ENCODE measurements around the gene TMC6. TPM values are rescaled to one million over a fixed set of nuclear protein-coding genes. Genes with fewer than 3 reads are reported as not detected.

Gene TMC6
- total and polyA plus RNA-seq, 4 donors, result 75.7 to 166 (median 98.9) TPM

DNA sequence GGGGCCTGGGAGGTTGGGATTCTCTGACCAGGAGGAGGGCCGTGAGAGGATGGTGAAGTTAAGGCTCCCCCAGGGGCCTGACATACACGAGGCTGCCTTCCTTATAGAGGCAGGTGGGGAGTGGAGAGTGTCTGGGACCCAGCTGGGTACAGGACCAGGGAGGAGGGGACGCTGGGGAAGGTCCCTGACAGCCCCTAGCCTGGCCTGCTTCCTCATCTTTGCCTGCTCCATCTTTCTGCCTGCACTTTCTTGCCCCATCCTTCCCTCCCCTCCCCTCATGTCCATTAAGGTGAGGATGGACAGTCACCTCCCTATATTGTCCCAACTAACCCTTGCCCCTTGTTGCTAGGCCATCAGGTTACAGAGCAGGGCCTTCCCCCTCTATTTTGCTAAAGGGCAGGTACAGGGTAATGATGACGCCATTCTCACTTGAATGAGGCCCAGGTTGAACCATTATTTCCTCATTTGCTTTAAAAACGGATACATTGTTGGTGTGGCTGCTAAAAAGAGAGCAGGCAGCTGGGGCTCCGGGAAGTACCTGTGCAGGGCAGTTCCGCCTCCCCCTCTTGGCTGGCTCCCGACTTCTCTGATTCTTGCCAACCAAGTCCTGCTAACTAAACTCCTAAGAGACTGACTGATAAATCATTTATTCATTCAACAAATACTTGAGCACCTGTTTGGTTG, 18.9 kb upstream of the TMC6 start:
- 29 to 59% methylated on average over 8 of the region's 8 CpGs for WGBS, 2 donors

DNA sequence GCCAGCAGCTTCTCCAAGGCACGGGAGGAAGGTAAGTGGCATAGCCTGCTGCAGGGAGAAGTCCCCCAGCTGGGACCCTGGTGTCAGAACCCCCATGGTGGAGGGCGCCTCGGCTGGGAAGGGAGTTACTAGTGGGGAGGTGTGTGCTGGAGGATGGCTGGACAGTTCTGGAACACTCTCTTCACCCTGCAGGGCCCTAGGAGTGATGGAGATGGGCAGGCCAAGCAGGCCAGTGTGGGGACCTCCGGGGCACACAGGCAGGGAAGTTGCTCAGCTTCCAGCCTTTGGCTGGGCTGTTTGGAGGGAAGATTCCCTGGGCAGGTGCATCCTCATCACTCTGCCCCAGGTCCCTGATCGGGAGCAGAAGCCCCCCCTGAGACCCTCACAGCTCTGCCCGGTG, 18.3 kb upstream of the TMC6 start:
- Histone ChIP-seq H3K27me3 (ENCODE audit: control insufficient read depth in 3 of 3, insufficient read depth in 3 of 3, low read length in 2 of 3) (no peaks in the 10 kb centered on the region), H3K9ac (ENCODE audit: insufficient read depth in 1 of 2, low read length in 2 of 2) (no peak overlapping the region), H3K9me3 (ENCODE audit: control insufficient read depth in 4 of 4, insufficient read depth in 3 of 4, low read length in 3 of 4) (no peaks in the 10 kb centered on the region), H3K27ac (ENCODE audit: low read depth in 1 of 2, low read length in 1 of 2) (peak overlapping the region in 1 of 2 donors; percentile 15), H3K4me1 (ENCODE audit: control insufficient read depth in 5 of 5, insufficient read depth in 5 of 5, low read length in 5 of 5) (peaks cover 0 to 27% (median 11%) of the 10 kb centered on the region in 5 donors), H3K36me3 (ENCODE audit: control insufficient read depth in 4 of 4, insufficient read depth in 4 of 4, low read length in 4 of 4) (no peaks in the 10 kb centered on the region), H3K4me3 (no peak overlapping the region)
- no peak for ATAC-seq (ENCODE audit: insufficient read depth, low FRiP score)
- DNase-seq, result no peak
- TF ChIP-seq CTCF (IDR thresholded peaks at IDR 0.05; ENCODE audit: control extremely low read depth, extremely low read depth), result no peak
- 88 to 89% methylated on average over 6 of the region's 6 CpGs for WGBS, 2 donors

More for the DNA sequence above, 18.9 kb upstream of the TMC6 start:
- Histone ChIP-seq H3K4me1 (ENCODE audit: control insufficient read depth in 5 of 5, insufficient read depth in 5 of 5, low read length in 5 of 5) (peaks cover 0 to 27% (median 10%) of the 10 kb centered on the region in 5 donors), H3K9ac (ENCODE audit: insufficient read depth in 1 of 2, low read length in 2 of 2) (no peak overlapping the region), H3K36me3 (ENCODE audit: control insufficient read depth in 4 of 4, insufficient read depth in 4 of 4, low read length in 4 of 4) (no peaks in the 10 kb centered on the region), H3K27ac (ENCODE audit: low read depth in 1 of 2, low read length in 1 of 2) (peak overlapping the region in 1 of 2 donors; percentile 3), H3K4me3 (no peak overlapping the region), H3K9me3 (ENCODE audit: control insufficient read depth in 4 of 4, insufficient read depth in 3 of 4, low read length in 3 of 4) (no peaks in the 10 kb centered on the region), H3K27me3 (ENCODE audit: control insufficient read depth in 3 of 3, insufficient read depth in 3 of 3, low read length in 2 of 3) (no peaks in the 10 kb centered on the region)
- DNase-seq, result no peak
- no peak for TF ChIP-seq CTCF (IDR thresholded peaks at IDR 0.05; ENCODE audit: control extremely low read depth, extremely low read depth)
- ATAC-seq (ENCODE audit: insufficient read depth, low FRiP score), result no peak

DNA sequence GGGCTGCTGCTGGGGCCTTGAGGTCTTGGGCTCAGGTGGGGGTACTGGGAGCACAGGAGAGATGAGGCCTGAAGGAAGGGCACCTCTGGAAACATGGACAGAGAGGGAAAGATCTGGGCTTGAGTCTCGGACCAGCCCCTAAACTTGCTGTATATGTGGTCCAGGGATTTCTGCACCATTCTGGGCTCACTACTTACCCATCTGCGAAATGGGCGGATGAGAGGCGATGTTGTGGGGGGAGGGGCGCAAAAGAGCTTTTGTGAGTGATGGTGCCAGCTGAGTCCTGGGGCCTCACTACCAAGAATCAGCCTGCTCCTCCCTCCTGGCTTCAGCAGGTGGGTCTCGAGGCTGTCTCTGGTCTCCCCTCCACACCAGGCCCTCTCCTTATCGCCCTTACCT, 17.9 kb upstream of the TMC6 start:
- DNase-seq, result no peak
- no peak for ATAC-seq (ENCODE audit: insufficient read depth, low FRiP score)
- Histone ChIP-seq H3K9me3 (ENCODE audit: control insufficient read depth in 4 of 4, insufficient read depth in 3 of 4, low read length in 3 of 4) (no peaks in the 10 kb centered on the region), H3K9ac (ENCODE audit: insufficient read depth in 1 of 2, low read length in 2 of 2) (no peak overlapping the region), H3K27me3 (ENCODE audit: control insufficient read depth in 3 of 3, insufficient read depth in 3 of 3, low read length in 2 of 3) (no peaks in the 10 kb centered on the region), H3K36me3 (ENCODE audit: control insufficient read depth in 4 of 4, insufficient read depth in 4 of 4, low read length in 4 of 4) (no peaks in the 10 kb centered on the region), H3K4me3 (no peak overlapping the region), H3K27ac (ENCODE audit: low read depth in 1 of 2, low read length in 1 of 2) (peak overlapping the region in 1 of 2 donors; percentile 24), H3K4me1 (ENCODE audit: control insufficient read depth in 5 of 5, insufficient read depth in 5 of 5, low read length in 5 of 5) (peaks cover 0 to 27% (median 13%) of the 10 kb centered on the region in 5 donors)
- no peak for TF ChIP-seq CTCF (IDR thresholded peaks at IDR 0.05; ENCODE audit: control extremely low read depth, extremely low read depth)
- 96 to 99% methylated on average over 7 of the region's 7 CpGs for WGBS, 2 donors
